AG08395 (cell line): ENCODE results near the gene OR6K3.
"Not testable (repeated sequence)": the region's sequence is repeated elsewhere in the genome, so short reads cannot be mapped to it uniquely, and the experiment has no call there.

Experiments
- DNase-seq: peaks from one replicate; pipeline ENCODE4 v3.0.0; 2012; ENCODE audit warnings: mixed read lengths, low spot score

OR6K3 gene

GRCh38 chr1:158720620-158721019, at the start of gene OR6K3:
Gene OR6K3 (minus strand): TSS chr1:158720720. CDS start chr1:158718115, 2,605 bp downstream.
- DNase-seq: no peak

DNA sequence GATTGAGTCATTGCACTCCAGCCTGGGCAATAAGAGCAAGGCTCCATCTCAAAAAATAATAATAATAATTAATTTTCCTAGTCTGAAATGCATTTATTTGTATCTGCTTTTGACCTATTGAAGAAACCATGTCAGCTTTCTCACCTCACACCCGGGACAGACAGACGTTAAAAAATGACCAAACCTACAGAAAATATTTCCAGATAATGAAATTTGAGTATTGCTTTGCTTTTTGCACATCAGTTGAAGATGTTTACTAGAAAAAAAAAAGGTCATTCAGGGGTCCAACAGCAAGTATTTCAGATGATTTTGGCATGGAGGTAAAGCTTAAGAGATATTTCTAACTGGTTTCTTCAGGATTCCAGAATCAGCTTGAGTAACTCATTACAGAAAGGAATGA, 33.9 kb upstream of the OR6K3 start, which contains the start of gene OR6K6:
OR6K6 (plus strand) TSS at position 301 of the 400 bp plus-strand sequence. CDS start 168 bp downstream, outside the sequence.
- no peak for DNase-seq

DNA sequence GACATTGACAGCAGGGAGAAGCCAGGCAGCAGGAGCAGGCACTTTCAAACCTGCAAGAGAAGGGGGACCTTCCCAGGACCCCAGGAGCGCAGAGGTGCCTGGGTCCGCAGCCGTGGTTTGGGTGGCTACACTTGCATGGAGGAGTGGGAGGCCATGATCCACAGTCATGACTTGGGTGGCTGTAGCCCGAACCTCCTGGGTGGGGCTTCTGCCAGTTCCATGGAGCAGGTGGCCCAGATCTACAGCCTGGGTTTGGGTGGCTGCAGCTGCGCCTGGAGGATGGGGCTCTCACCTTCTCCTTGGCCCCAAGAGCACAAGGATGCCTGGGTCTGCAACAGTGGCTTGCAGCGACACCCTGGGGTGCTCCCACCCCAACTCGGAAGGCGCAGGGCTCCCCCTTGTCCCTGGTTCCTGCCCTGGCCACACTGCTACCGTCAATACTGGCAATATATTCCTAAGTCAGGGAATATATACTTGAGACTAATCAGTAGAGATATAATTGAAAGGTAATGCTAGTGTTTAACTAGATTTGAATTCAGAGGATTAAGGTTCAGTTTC, 31.7 kb upstream of the OR6K3 start:
- no peak for DNase-seq

- DNase-seq: no peak
Observed at GRCh38 chr1:158735848-158736247, 15.3 kb upstream of the OR6K3 start.

DNA sequence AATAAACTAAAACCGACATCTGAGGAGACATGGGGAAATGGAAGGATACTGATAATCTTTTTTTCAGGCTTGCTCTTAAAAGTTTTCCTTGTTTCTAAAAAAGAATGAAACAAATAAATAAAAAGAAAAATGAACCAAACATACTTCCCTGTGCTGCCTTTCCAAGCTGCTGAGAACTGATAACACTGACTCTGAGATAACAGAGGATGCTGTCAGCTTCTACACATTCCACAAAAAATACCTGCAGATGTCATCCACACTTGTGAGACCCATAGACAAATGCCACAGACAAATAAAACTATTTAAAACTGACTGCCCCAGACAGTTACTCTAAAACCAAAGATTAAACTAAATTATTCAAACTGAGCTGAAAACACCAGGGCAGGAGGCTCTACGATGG, 12.0 kb upstream of the OR6K3 start:
- DNase-seq: no peak

DNA sequence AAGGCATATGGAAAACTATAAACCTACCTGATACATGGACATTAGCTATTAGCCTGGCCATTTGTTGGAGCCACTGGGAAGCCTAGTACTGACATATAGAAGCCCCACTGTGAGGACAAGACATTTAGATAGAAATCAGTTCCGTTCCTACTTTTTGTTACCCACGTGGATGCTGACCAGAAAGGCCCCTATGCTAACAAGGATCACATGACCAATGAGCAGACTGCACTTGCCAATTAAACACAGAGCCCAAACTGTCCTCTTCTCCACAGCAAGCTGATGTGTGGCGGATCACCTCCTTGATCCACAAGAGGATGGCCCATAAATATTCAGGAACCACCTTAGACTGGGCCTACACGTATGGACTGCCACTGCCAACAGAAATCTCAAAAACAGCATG, 11.2 kb upstream of the OR6K3 start:
- DNase-seq: no peak

GRCh38 chr1:158730453-158730852, 9.9 kb upstream of the OR6K3 start:
- DNase-seq: no peak

DNA sequence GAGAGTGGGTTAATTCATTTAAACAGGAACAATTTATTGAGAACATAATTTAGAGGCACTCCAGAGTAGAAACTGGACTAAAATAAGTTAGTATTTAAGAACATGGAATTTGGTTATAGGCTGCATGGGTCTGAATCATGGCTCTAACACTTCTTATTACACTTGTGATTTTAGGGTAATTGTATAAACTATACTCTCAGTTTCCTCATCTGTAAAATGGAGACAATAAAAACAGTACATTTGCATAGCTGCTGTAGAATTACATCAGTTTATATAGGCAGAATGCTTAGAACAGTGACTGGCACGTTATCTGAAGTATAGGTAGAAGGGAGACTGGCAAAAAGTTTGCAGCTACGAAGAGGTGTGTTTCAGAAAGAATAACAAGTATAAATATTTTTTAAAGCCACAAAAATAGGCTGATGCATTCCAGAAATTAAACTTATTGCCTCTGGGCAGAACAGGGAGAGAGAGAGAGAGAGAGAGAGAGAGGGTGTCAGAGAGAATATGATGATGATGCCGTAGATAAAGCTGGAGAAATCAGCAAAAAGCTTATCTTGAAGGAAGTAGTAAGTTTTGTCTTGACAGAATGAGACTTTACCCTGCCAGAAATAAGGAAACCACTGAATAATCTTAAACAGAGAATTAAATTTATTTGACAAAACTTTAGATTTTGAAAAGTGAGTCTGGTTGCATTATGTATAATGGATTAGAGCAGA, 8.1 kb upstream of the OR6K3 start:
- no peak for DNase-seq

DNA sequence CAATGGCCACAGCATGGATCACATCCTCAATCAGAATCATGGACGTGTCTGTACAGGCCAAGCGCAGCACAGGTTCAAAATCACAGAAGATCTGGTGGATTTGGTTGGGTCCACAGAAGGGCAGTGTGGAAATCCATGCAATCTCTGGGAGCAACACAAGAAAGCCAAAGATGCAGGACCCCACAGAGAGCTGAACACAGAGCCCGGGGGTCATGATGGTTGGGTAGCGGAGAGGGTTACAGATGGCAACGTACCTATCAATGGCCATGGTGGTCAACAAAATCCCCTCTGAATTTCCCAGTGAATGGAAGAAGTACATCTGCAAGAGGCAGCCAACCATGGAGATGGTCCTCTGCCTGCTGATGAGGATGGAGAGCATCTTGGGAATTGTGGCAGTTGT, 3.9 kb upstream of the OR6K3 start:
- DNase-seq: no peak

GRCh38 chr1:158719664-158720063, 856 bp downstream of the OR6K3 start:
- no peak for DNase-seq

DNA sequence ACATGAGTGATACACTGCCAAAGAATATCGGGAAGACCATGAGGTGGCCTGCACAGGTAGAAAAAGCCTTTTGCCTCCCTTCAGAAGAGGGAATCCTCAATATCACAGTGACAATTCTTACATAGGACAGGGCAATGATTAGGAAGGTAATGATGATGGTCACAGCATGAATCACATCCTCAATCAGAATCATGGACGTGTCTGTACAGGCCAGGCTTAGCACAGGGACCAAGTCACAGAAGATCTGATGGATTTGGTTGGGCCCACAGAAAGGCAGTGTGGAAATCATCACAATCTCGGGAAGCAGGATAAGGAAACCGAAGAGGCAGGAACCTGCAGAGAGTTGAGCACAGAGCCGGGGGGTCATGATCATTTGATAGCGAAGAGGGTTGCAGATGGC, 3.2 kb downstream of the OR6K3 start:
- no peak for DNase-seq

DNA sequence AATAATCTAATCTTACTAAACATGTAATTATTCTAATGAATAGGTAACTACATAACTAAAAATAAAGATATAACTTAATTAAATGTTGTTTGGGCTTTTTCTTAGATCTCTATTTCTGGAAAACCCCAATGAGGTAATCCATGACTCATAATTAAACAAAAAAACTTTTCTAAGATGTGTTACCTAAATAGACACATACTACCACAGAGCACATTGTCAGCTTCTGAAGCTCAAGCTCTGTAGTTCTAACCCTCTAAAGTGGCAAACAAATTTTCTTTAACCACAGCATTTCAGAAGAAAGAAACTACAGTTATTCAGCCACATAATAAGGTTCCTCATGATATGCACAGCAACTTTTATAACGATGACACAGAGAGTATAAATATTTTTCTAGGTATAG, 4.2 kb downstream of the OR6K3 start:
- no peak for DNase-seq

DNA sequence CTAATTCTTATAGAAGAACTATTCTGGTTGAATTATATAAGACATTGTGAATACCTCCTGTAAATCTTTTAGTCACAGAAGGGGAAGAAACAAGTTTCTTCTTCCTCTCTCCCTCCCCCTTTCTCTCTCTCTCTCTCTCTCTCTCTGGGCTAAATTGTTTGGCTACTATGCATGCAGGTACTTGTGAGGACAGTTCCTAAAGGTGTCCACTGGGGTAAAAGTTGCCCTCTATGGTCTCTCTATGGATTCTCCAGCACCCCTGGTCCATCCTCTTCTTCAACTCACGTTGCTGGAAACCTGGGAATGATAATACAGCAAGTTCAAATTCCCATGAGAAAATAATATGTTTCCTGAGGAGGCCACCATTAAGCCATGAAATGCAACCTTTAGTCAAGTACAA, 5.8 kb downstream of the OR6K3 start:
- no peak for DNase-seq

DNA sequence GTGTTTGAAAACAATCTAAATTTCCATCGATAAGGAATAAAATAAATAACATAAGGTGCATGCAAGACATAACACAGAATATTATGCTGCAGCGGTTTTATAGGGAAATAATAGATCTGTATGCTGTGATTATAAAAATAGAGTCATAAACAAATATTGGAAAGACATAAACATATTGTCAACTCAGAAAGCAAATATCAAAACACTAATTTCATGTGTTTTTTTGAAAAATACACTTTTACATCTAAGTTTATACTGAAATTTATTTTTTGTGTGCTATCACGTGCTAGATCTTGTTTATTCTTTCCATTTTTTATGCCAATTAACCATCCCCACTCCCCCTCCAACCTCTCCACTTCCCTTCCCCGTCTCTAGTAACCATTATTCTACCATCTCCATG, 9.4 kb downstream of the OR6K3 start:
- no peak for DNase-seq

DNA sequence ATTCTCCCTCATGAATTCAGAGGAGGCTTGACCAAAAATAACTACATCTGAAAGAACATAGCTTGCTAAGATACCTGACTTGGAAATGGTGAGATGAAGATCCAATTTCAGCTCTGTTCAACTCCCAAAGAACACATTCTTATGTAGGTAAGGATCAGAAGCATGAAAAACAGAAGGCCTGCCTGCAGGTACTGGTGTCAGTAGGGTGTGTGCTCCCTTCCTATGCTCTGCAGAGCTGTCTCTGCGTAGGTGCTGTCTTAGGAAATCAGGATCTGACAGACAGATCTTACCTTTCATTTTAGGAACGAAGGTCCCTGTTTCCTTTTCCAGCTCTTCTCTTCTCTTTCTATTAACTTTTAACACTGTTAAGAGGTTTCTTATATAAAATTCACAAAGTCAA, 14.4 kb downstream of the OR6K3 start:
- no peak for DNase-seq

DNA sequence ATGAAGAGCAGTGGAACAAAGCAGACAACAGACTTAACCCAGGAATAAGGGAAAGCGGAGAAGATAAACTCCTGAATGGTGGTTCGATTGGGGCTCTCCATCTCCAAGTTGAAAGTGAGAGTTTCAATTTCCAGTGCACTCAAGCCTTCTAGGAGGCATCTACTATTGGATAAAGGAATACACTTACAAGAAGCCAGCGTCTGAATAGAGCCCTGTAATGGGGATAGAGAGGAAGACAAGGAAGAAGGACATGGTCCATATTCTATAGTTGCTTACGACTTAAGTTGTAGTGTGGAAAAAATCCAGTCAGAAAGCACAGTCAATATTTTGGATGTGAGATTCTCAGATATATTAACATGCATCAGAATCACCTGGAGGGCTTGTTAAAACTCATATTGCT, 20.0 kb downstream of the OR6K3 start, which contains the start of gene OR6K2:
OR6K2 (minus strand) TSS at position 101 of the 400 bp plus-strand sequence; CDS start at position 101, 0 bp downstream.
- DNase-seq: no peak

DNA sequence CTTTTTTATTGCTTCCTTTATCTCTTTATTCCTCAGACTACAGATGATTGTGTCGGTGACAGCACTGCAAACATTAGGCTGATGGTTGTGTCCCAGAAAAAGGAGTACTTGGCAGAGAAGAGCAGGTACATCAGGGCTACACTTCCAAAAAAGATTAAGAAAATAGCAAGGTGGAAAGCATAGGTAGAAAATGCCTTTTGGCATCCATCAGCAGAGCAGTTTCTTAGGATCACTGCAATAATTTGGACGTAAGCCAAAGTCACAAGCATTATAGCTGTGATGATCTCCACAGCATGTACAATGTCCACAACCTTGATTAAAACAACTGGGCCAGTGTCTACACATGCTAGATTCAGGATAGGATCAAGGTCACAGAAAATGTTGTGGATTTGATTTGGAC, 25.9 kb downstream of the OR6K3 start:
- DNase-seq: no peak

DNA sequence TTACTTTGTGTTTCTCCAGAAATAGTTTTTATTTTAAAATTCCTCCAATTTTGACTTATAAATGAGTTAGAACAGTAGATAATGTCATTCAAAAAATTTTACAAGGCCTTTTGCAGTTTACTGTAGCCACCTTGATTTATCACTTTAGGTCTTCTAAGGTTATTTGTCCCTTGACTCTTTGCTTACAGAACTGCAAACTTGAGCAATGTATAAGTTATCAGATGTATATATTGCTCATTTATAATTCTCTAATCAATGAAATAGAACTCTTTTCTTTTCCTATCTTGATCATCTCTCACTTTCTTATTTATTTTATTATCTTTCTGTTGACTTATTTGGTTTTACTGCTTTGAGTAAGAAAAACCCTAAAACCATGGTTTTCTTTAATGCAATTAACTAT, 28.2 kb downstream of the OR6K3 start:
- no peak for DNase-seq

- DNase-seq: no peak
Observed at GRCh38 chr1:158691907-158692306, 28.6 kb downstream of the OR6K3 start.

GRCh38 chr1:158691149-158691548, 29.4 kb downstream of the OR6K3 start:
- DNase-seq: not testable (repeated sequence)

DNA sequence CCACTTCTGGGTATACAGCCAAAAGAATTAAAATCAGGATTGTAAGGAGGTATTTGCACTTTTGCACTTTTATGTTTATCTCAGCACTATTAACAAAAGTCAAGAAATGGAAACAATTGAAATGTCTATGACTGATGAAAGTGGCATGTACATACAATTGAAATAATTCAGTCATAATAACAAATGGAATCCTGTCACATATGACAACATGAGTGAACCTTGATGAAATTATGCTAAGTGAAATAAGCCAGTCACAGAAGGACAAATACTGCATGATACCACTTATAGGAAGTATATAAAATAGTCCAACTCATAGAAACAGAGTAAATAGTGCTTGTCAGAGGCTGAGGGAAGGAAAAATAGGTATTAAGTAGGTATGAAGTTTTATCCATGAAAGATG, 30.6 kb downstream of the OR6K3 start:
- DNase-seq: no peak

DNA sequence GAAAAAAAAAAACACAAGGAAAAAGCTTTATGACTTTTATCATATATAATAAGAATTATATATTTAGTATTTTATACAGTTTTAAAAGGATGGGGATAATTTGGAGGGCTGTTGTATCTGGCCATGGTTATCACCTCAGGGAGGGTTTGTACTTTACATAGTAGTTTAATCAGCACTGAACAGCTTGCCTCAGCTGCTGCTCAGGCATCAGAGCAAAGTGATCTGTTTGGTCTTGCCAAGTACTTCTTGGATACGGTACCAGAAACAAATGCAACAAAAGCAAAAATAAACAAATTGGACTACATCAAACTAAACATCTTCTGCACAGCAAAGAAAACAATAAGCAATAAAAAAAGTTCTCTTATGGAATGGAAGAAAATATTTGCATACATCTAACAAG, 31.4 kb downstream of the OR6K3 start:
- no peak for DNase-seq

- DNase-seq: not testable (repeated sequence)
Observed at GRCh38 chr1:158688343-158688742, 32.2 kb downstream of the OR6K3 start.

DNA sequence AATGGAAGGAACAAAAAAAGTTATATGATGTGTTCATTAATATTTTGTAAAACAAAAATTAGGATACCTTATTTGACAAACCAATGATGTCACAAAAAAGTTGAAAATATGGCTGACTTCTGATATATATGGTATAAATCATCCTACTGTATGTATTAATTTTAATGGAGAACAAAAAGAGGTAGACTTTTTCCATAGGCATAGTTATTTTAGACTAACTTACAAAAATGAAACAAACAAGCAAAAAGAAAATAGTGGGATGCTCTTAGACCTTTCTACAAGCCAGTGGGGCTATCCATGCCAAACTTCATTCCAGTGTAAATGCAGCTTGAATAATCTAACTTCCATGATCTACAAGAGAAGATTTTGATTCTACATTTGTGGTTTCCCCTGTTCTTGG, 33.5 kb downstream of the OR6K3 start:
- DNase-seq: no peak
